RWPE1 (cell line): ENCODE measurements around the gene PARL.

Source experiments
- CTCF ChIA-PET: fragments of 350-600 bp; sonication (Branson Sonifier 250); formaldehyde crosslinking; extraction: SDS; loops from one replicate; lab custom pipeline; 2021; lab: Yijun Ruan, JAX
- POLR2A ChIA-PET: fragments of 400-600 bp; formaldehyde crosslinking; extraction: SDS; loops from one replicate; lab custom pipeline; 2020; ENCODE audit warnings: antibody characterized with exemption; ENCODE audit not compliant: low non-redundant PET; lab: Yijun Ruan, JAX
- DNase-seq: peaks from one replicate; pipeline ENCODE4 v3.0.0; 2012; ENCODE audit warnings: low spot score
- H3K27ac ChIP-seq: fragments of 450-650 bp; 2 replicates; pipeline ENCODE4 v1.5.1; 2017
- TF ChIP-seq, protein P1 (sequence below): fragments of 450-650 bp; conservative IDR thresholded peaks from 2 replicates; pipeline ENCODE4 v1.5.1; 2017; ENCODE audit warnings: low read depth, mild to moderate bottlenecking

Gene PARL

DNA sequence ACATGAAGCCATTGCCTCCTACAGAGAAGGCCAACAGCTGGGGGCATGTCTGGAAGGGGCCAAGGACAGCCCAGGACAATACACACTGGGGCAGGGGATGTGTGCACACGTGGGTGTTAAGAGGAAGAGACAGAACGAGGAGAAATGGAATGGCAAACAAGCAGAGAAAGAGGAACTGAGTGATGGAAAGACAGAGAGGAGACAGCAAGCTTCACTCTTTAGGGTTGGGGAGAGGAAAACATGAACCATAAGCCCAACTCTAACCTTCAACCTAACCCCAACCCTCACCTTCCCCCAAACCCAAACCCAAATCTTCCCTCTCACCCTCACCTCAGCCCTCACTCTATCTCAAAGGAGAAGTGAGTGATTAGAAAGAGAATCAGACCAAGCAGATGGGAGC lies 11.9 kb upstream of the PARL start:
- H3K27ac ChIP-seq, result no peak overlapping the region
- DNase-seq, result no peak
- ChIA-PET POLR2A (no interaction called here), CTCF (interaction anchor here (0.6 to 1.7 kb wide), 4 partner anchors 26 to 346 kb away, joined by 3 to 9 read pairs (median 6); no protein-coding TSS in a partner anchor)
- TF ChIP-seq, protein P1, sequence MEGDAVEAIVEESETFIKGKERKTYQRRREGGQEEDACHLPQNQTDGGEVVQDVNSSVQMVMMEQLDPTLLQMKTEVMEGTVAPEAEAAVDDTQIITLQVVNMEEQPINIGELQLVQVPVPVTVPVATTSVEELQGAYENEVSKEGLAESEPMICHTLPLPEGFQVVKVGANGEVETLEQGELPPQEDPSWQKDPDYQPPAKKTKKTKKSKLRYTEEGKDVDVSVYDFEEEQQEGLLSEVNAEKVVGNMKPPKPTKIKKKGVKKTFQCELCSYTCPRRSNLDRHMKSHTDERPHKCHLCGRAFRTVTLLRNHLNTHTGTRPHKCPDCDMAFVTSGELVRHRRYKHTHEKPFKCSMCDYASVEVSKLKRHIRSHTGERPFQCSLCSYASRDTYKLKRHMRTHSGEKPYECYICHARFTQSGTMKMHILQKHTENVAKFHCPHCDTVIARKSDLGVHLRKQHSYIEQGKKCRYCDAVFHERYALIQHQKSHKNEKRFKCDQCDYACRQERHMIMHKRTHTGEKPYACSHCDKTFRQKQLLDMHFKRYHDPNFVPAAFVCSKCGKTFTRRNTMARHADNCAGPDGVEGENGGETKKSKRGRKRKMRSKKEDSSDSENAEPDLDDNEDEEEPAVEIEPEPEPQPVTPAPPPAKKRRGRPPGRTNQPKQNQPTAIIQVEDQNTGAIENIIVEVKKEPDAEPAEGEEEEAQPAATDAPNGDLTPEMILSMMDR, result no peak

DNA sequence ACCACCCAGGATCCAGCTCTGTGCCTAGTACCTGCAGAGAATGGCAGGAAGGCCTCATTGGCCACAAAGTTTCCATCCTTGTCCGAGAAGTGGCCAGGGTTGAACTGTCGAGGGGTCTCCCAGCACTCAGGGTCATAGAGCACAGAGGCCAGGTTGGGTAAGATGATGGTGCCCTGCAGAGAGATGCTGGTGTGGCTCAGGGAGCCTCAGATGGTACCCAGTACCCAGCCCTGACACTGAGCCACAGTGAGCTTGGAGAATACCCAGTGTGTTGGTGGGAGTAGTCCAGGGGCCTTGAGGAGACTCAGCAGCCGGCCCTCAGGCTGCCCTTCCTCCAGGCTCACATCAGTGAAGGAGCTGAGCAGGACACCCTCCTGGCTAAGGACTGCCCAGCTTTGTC lies 11.5 kb upstream of the PARL start:
- H3K27ac ChIP-seq, result no peak overlapping the region
- TF ChIP-seq, protein P1, result no peak
- CTCF ChIA-PET, result interaction anchor here (0.6 to 2.5 kb wide), 12 partner anchors 10 to 381 kb away, joined by 3 to 18 read pairs (median 4); partner anchors contain the start of genes ABCC5 and PARL
- DNase-seq, result no peak
- POLR2A ChIA-PET, result no interaction called here

DNA sequence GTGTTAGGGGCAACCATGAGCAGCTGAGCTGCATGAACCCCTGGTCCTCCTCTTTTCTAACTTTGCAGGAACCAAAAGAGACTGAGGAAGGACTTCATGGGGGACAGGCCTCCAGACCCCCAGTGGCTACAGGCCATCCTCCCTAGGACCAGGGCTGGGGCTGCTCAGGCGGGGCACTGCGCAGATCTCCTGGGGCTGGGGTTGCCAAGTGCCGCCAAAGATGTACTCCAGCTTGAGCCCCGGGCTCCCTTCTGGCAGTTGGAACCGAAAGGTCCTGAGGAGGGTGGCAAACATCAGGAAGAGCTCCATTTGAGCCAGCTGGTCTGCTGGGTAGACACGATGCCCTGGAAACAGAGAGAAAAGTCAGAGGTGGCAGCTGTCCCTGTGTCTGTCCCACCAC lies 11.1 kb upstream of the PARL start:
- DNase-seq, result no peak
- POLR2A ChIA-PET, result interaction anchor here (0.6 kb wide), 1 partner anchor 347 kb away, joined by 3 read pairs; no protein-coding TSS in a partner anchor
- TF ChIP-seq, protein P1, result no peak
- CTCF ChIA-PET, result interaction anchor here (0.6 to 2.5 kb wide), 20 partner anchors 10 to 393 kb away, joined by 3 to 18 read pairs (median 4); partner anchors contain the start of genes ABCC5 and PARL
- no peak overlapping the region for H3K27ac ChIP-seq

DNA sequence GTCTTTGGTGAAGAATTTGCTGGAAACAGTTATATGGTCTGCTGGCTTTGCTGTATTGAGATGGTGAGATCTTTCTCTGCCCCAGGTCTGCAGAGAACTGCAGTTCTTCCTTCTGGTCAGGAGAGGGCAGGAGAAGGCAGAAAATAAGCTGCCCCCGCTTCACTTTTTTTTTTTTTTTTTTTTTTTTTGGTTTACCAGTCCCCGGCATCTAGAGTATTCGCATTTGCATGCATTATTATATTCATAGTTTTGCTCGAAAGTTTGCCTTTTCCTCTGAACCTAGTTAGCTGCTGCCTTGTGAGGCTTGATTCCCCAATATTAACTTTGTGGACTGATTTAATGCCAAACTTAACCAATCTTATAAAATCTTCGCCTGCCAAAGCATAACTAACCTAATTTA lies 10.6 kb upstream of the PARL start:
- peak; percentile 79 for DNase-seq
- CTCF ChIA-PET, result interaction anchor here (0.6 to 2.5 kb wide), 20 partner anchors 11 to 394 kb away, joined by 3 to 18 read pairs (median 4); partner anchors contain the start of genes ABCC5 and PARL
- POLR2A ChIA-PET, result interaction anchor here (0.6 kb wide), 1 partner anchor 347 kb away, joined by 3 read pairs; no protein-coding TSS in a partner anchor
- TF ChIP-seq, protein P1, result peak; percentile 85
- no peak overlapping the region for H3K27ac ChIP-seq

DNA sequence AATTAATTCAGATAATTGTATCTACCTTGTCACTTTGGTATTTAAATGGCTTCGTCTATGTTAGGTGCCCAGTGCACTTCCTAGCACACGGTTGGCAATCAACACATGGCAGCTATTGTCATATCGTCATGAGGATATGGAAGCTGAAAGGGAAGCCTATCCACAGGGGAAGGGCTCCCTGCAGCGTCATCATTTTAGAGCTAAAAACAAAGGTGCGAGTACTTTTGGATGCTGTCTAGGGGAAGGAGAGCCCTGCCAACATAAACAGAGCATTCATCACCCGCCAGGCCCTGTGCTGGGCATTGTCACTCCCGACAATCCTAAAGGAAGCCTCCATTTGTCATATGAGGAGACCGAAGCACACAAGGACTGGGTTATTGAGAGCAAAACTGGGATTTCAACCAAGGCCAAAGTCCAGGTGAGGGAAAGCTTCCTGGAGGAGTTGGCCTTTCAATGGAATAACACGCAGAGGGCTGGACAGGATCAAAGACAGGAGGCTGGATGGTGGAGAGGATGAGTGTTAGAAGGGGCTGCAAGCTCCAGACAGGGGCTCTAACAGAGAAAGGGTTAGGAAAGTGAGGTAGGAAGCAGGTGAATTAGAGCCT lies 8.0 kb upstream of the PARL start:
- TF ChIP-seq, protein P1, result no peak
- H3K27ac ChIP-seq, result no peak overlapping the region
- CTCF ChIA-PET, result interaction anchor here (0.6 to 1.2 kb wide), 5 partner anchors 8 to 396 kb away, joined by 3 to 4 read pairs (median 3); partner anchors contain the start of gene PARL
- DNase-seq, result no peak
- POLR2A ChIA-PET, result no interaction called here

DNA sequence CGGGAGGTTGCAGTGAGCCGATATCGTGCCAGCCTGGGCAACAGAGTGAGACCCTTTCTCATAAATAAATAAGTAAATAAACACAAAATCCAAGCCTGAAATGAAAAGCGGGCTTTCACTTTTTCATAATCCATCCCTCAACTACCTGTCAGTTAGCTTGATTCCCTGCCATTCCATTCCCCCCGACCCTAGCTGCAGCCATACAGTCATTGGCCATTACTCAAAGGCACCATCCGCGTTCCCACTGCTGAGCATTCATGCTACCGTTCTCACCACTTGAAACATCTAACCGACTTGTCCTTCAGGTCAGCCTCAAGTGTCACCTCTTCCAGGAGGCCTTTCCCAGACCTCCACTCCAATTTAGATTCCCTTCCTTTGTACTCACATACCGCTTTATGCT lies 1.1 kb upstream of the PARL start:
- ChIA-PET CTCF (interaction anchor here (0.6 to 1.7 kb wide), 3 partner anchors 15 to 59 kb away, joined by 3 to 4 read pairs (median 3); no protein-coding TSS in a partner anchor), POLR2A (no interaction called here)
- TF ChIP-seq, protein P1, result no peak
- H3K27ac ChIP-seq, result peak overlapping the region; percentile 75; the same call in 1 of the 2 replicates
- no peak for DNase-seq
